ENCODE results near the gene PCBD1.

The PCBD1 gene

GRCh38 chr10:70901276-70901878, 13.0 kb upstream of the PCBD1 start:
- H3K27ac ChIP-seq (ENCODE audit: low read length): no peak overlapping the region
- no peaks in the 10 kb centered on the region for H3K4me1 ChIP-seq (ENCODE audit: low read length)
- no peak overlapping the region for H3K4me2 ChIP-seq (ENCODE audit: low read depth, low read length)
- H3K79me2 ChIP-seq (ENCODE audit: low read length): no peaks in the 10 kb centered on the region
- no peaks in the 10 kb centered on the region for H3K9me3 ChIP-seq (replicated peaks; ENCODE audit: insufficient read depth, low read length)
- no peak for DNase-seq
- H3K4me3 ChIP-seq (ENCODE audit: low read length): no peak overlapping the region
- TF ChIP-seq EZH2 (optimal IDR thresholded peaks at IDR 0.05; ENCODE audit: low read depth, low read length) (no peak), CTCF (IDR thresholded peaks at IDR 0.05; ENCODE audit: low read length) (no peak), EZH2phosphoT487 (IDR thresholded peaks at IDR 0.05; ENCODE audit: low read length) (no peak)
- no peaks in the 10 kb centered on the region for H3F3A ChIP-seq (ENCODE audit: insufficient read depth, low read length)
- H3K36me3 ChIP-seq (replicated peaks; ENCODE audit: insufficient read depth, low read length): no peaks in the 10 kb centered on the region
- H2AFZ ChIP-seq (ENCODE audit: low read length): no peak overlapping the region
- H4K20me1 ChIP-seq (ENCODE audit: insufficient read depth, low read length): no peaks in the 10 kb centered on the region
- no peak overlapping the region for H3K9ac ChIP-seq (ENCODE audit: low read length)
- peaks cover 24% of the 10 kb centered on the region for H3K27me3 ChIP-seq (replicated peaks; ENCODE audit: insufficient read depth, low read length)
- H3K9me2 ChIP-seq (replicated peaks; ENCODE audit: insufficient read depth, low read length): no peaks in the 10 kb centered on the region

- no peak overlapping the region for H3K4me3 ChIP-seq (ENCODE audit: low read length)
- no peaks in the 10 kb centered on the region for H3K9me3 ChIP-seq (replicated peaks; ENCODE audit: insufficient read depth, low read length)
- H3K79me2 ChIP-seq (ENCODE audit: low read length): no peaks in the 10 kb centered on the region
- H3K36me3 ChIP-seq (replicated peaks; ENCODE audit: insufficient read depth, low read length): no peaks in the 10 kb centered on the region
- no peak for DNase-seq
- no peaks in the 10 kb centered on the region for H4K20me1 ChIP-seq (ENCODE audit: insufficient read depth, low read length)
- H3K27me3 ChIP-seq (replicated peaks; ENCODE audit: insufficient read depth, low read length): 0 out of 2 replicates have a peak, but pooled peaks cover 5% of the 10 kb centered on the region
- H3K27ac ChIP-seq (ENCODE audit: low read length): no peak overlapping the region
- H3F3A ChIP-seq (ENCODE audit: insufficient read depth, low read length): no peaks in the 10 kb centered on the region
- no peak overlapping the region for H2AFZ ChIP-seq (ENCODE audit: low read length)
- TF ChIP-seq CTCF (IDR thresholded peaks at IDR 0.05; ENCODE audit: low read length): no peak
- no peak for TF ChIP-seq EZH2 (optimal IDR thresholded peaks at IDR 0.05; ENCODE audit: low read depth, low read length)
- no peak for TF ChIP-seq EZH2phosphoT487 (IDR thresholded peaks at IDR 0.05; ENCODE audit: low read length)
- no peak overlapping the region for H3K4me2 ChIP-seq (ENCODE audit: low read depth, low read length)
- no peaks in the 10 kb centered on the region for H3K4me1 ChIP-seq (ENCODE audit: low read length)
- H3K9me2 ChIP-seq (replicated peaks; ENCODE audit: insufficient read depth, low read length): no peaks in the 10 kb centered on the region
- no peak overlapping the region for H3K9ac ChIP-seq (ENCODE audit: low read length)
These were observed 10.7 kb upstream of the PCBD1 start for GRCh38 chr10:70899096-70899495.

GRCh38 chr10:70898687-70899086, 10.3 kb upstream of the PCBD1 start:
- Histone ChIP-seq H3K27ac (ENCODE audit: low read length) (no peak overlapping the region), H3K4me2 (ENCODE audit: low read depth, low read length) (no peak overlapping the region), H3K9ac (ENCODE audit: low read length) (no peak overlapping the region), H3K36me3 (replicated peaks; ENCODE audit: insufficient read depth, low read length) (no peaks in the 10 kb centered on the region), H3K79me2 (ENCODE audit: low read length) (no peaks in the 10 kb centered on the region), H3K4me3 (ENCODE audit: low read length) (no peak overlapping the region), H3K27me3 (replicated peaks; ENCODE audit: insufficient read depth, low read length) (0 out of 2 replicates have a peak, but pooled peaks cover 3% of the 10 kb centered on the region), H3K9me2 (replicated peaks; ENCODE audit: insufficient read depth, low read length) (no peaks in the 10 kb centered on the region), H3K4me1 (ENCODE audit: low read length) (no peaks in the 10 kb centered on the region), H4K20me1 (ENCODE audit: insufficient read depth, low read length) (no peaks in the 10 kb centered on the region), H3F3A (ENCODE audit: insufficient read depth, low read length) (no peaks in the 10 kb centered on the region), H2AFZ (ENCODE audit: low read length) (no peak overlapping the region), H3K9me3 (replicated peaks; ENCODE audit: insufficient read depth, low read length) (no peaks in the 10 kb centered on the region)
- no peak for DNase-seq
- TF ChIP-seq CTCF (IDR thresholded peaks at IDR 0.05; ENCODE audit: low read length) (no peak), EZH2phosphoT487 (IDR thresholded peaks at IDR 0.05; ENCODE audit: low read length) (no peak), EZH2 (optimal IDR thresholded peaks at IDR 0.05; ENCODE audit: low read depth, low read length) (no peak)

Measured in MM.1S (cell line).